GM19043 (cell line): Measurements from ENCODE around the gene SLC22A17.

ENCODE experiments used
- ATAC-seq: cut with Tn5 transposase; IDR thresholded peaks from one replicate; pipeline ENCODE4 v1.9.1; 2021; ENCODE audit warnings: low read depth; ENCODE audit not compliant: unreplicated experiment

Gene SLC22A17

DNA sequence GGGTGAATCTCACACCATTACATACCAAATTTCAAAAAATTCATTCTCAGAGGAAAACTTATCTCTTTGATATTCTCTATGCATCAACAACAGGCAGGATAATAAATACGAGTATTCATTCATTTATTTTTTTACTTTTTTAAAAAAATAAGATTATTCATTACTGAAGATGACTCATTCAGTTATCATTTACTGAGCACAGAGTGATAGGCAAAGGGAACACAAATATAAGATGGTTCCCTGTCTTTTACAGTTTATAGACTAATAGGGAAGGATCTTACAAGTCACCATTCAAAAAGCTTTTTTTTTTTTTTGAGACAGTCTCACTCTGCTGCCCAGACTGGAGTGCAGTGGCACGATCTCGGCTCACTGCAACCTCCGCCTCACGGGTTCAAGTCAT lies 36.4 kb downstream of the SLC22A17 start:
- no peak for ATAC-seq

DNA sequence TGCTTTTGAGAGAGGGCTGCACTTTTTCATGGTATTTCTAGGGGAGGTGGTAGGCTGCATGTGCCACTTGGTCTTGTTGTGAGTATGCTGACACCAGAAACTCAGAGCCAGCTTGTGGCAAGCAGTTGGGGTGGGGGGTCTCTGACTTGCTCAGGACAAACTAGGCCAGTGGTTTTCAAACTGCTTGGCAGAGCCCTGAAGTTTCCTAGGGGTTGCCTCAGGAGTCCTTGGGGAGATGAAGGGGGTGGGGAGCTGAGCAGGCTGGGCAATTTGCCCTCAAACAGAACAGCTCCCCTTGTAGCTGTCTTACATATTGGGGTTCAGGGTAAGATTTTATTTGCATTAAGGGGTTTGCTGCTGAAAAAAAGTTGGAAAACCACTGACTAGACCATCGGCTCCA lies 42.1 kb downstream of the SLC22A17 start:
- ATAC-seq, result no peak

DNA sequence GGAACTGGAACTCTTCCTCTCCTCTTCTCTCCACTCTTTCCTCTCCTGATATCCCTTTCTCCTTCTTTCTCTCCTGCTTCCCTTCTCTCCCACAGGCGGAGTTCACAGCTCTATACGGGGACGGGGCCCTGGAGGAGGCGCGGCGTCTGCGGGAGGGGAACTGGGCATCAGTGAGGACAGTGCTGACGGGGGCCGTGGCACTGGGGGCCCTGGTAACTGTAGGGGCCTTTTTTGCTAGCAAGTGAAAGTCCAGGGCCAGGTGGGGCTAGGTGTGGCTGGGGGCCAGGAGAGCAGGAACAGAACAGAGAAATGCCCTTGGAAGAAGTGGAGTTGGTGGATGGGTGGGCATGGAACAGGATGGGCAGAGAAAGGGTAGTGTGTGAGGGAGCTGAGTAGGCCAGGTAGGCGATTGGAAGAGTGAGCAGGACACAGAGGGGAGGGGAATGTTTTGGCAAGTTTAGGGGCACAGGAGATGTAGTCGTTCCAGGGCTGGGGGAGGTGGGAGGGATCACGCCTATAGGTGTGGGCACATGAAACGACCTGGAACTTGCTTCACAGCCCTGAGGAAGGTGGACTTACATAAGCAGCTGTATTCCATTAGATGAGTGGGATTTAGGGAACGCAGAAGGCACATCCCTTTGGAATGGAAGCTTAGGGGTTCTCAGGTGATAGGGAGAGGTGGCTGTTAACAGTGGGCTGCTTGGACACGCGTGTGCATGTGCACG lies 43.8 kb downstream of the SLC22A17 start:
- ATAC-seq, result no peak

DNA sequence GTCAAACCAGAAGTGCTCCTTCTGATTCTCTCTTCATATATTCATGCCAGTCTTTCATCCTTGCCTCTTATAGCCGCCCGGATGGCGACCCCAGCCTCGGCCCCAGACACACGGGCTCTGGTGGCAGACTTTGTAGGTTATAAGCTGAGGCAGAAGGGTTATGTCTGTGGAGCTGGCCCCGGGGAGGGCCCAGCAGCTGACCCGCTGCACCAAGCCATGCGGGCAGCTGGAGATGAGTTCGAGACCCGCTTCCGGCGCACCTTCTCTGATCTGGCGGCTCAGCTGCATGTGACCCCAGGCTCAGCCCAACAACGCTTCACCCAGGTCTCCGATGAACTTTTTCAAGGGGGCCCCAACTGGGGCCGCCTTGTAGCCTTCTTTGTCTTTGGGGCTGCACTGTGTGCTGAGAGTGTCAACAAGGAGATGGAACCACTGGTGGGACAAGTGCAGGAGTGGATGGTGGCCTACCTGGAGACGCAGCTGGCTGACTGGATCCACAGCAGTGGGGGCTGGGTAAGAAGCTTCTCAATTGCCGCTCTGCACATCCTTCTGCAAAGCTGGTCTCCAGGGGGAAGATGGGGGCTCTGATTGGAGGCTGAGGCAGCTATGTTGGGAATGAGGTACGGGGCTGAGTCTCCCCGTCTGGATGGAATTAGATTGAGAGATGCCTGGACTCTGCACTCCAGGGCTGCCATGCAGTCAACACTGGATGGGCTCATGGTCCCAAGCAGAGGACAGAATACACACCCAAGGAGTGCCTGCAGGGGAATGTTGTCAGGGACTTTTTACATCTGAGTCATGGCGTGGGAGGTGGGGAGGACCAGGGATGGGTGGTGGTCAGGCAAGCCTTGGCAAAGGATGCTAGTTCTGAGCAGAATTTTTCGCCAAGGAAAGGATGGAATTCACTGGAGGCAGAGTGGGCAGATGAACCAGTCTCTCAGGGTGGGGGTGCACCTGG lies 44.7 kb downstream of the SLC22A17 start:
- ATAC-seq, result no peak

DNA sequence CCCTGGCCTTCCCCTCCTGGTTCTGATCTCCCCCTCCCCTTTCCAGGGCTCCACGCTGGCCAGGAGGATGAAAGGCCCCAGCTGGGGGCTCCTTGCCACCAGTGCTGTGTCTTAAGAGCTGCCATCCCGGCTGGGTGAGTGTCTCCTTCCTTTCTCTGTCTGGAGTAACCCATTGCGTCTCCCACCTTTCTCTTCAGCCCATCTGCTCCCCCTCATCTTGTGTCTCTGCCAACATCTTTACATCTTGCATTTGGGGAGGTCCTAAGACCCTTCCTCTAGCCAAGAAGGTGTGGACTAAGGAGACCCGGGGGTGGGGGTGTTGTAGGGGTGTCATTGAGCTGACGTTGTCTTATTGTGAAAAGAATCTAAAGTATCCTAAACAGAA lies 45.5 kb downstream of the SLC22A17 start:
- no peak for ATAC-seq

DNA sequence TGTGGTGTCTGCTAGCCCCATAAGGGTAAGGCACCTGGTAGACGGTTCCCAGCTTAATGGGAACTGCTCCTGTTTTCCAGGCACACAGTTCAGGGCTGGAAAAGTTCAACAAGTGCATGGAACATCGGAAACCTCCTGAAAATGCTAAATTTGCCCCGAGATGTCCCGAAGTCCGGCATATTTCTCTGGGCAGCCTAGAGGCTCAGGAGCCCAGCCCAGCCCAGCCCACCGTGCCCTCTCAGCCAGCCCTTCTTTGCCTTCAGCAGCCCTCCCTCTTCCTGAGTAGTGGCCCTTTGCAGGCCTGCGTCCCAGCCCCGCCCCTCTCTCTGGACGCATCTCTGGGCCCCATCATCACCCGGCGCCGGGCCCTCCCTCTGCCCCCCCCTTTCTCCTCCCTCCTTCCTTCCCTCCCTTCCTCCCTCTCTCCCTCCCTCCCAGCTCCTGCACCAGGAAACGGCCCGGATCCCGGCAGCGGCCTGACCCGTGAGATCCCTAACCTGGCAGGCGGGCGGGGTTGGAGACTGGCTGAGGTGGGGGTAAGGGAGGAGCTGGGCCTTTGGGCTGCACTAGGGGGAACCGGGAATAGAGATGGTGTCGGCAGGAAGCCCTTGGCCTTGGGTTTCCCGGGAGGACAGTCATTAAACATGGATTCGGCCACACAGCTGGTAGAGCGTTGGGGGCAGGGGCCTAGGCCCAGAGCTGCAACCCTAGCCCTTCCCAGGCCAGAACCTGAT lies 46.1 kb downstream of the SLC22A17 start, which contains the start of gene BCL2L2:
BCL2L2 (plus strand) TSS at position 422 of the 734 bp plus-strand sequence. CDS start 935 bp downstream, outside the sequence.
- ATAC-seq, result peak; percentile 24

DNA sequence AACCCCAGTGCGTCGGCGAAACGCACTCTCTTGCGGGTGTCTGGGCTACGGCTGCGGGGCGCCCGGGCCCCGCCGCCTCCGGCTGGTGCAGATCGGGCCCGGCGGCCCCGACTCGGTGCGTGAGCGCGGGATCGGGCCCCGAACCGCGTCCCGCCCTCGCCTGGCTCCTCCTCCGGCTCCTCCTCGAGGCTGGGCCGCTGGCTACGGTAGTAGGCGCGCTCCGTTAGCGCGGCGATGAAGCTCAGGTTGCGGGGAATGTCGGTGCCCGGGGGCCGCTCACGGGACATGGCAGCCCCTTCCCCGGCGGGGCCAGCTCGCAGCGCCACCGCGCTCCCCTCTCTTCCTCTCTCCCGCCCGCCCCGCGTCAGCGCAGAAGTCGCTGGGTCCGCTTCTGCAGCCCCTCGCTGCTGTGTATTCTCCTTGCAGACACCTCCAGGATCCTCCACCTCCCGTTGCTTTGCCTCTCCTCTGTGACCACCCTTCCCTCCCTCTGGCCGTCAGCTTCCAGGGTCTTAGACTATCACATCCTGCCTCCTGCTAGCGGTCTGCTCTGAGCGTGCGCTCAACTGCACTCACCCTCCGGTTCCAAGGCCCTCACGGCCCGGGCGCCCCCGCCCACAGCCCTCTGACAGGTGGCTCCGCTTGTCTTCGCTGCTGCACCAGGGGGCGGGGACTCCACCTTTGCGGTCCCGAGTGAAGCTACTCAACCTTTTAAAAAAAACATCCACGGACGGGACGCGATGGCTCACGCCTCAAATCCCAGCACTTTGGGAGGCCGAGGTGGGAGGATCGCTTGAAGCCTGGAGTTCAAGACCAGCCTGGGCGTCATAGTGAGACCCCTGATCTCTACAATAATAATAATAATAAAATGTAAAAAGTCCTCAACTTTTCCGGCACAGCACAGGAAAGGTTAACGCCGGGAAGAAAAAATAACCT lies 50.1 kb downstream of the SLC22A17 start, which contains the start of gene PPP1R3E:
PPP1R3E (minus strand) TSS at position 570 of the 936 bp plus-strand sequence; CDS start at position 287, 283 bp downstream.
- peak; percentile 20 for ATAC-seq

DNA sequence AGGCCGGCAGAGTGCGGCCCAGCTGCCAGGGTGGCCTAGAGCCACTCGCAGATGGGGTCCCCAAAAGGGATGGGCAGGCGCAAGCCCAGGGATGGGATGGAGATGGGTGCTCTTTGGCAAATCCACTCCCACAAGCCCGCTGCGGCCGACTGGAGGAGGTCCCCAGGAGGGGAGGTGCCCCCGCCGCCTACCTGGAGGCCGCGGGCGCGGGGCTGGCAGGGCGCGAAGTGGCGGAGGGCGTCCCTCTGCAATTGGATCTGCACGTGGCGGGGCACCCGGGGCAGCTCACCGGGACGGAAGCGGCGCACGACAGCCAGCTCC lies 50.8 kb downstream of the SLC22A17 start:
- ATAC-seq, result peak; percentile 5

DNA sequence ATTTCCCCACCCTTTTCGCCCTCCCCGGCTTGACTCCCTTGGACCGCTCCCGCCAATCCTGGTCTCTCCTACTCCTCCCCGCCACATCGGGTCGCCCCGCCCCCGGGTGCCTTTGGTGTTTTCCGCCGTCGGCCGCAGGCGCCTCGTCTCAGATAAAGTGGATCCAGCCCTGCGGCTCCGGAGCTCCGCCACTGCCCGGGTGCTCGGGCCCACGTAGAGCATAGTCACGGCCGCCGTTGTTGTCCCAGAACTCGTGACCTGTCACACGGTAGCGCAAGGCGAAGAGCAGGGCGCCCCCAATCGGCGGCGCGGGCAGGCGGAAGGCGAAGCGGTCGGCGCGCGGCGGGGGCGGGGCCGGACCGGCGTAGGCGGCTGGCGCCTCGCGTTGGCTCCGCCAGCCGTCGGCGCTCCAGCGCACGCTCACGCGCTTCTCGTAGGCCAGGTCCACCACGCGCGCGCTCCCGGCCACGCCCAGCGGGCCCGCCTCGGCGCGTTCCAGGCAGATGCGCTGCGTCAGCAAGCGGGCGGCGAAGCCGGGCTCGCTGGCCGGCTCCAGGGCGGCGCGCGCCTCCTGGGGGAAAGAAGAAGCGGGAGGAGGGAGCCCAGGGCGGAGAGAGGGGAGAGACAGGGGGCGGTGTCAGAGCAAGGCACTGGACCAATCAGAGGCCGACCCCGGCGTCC lies 51.3 kb downstream of the SLC22A17 start:
- ATAC-seq, result peak; percentile 74

DNA sequence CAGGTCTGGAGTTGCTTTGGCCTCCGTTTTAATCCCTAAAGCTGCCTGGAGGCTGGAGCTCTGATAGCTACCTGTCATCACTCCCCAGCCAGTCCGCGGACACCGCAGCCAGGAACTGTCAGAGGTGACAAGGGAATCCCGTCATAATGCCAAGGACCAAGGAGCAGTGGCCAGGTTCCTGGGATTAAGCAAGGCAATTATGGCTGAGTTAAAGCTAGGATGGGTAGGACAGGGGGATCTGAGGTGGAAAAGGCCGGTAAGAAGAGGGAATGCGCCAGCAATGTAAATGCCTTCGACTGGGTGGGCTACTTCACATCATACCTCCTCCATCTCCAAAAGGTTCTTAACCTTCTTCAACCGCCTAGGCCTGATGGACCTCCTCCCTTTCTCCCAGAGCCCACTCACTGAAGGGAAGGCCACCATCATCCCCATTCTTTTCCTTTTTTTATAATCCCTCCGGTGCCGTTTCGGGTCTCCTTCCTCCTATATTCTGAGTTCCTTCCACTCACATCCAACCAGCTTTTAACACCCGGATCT lies 51.9 kb downstream of the SLC22A17 start:
- no peak for ATAC-seq

DNA sequence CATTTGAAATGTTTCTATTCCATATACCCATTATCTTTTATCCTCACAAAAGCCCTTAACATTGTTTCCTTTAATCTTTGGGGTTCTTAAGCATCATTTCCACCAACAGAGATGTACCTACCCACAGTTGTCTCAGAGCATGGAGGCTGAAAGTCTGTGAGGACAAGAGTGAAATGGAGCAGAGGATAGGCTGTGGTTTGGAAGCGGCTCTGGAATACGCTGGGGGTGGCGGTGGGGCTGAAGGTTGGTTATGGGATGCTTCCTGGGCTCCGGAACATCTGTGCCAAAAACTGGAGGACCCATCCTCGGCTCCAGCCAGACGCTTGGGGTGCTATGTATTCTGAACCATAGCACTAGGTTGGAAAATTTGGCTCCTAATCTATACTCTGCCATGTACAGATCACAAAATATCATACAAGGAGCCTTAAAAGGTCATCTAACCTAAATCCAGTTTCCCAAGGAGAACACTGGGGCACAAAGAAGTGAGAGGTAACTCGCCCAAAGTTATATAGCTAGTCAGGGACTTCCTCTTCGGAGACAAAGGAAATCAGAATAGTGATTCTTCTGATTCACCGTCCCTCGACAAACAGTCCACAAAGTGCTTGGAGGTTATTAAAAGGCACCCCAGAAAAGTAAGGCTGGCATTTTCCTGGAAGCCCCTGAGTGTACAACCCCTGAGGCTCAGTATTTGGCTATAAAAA lies 52.6 kb downstream of the SLC22A17 start:
- no peak for ATAC-seq

DNA sequence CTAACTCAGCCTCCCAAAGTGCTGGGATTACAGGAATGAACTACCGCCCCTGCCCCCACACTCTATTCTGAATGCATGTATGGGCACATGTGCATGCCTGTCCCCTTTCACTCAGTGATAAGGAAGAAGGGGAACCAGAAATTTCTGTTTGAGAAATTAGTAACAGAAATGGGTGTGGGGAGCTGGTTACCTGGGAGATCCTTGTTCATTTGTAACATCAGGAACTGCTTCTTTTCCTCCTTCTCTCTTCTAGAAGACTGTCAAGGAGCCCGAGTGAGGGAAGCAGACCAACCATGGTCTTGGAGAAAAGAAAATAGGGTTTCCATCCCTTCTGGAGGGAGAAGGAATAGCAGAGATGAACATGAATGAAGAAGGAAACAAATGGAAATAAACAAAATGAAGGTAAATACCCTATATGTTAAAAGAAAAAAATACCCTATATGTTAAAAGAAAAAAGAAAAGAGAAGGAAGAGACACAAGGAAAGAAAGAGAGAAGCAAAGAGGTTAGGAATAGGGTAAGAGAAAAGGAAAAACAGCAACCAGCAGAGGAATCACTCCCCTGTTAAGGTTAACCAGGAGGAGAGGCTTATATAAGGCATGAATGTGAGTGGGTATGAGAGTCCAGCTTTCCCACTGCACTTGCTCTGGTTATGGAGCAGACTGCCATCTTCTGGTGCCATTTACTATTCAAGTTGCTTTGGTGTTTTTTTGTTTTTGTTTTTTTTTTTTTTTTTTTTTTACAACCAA lies 53.3 kb downstream of the SLC22A17 start:
- no peak for ATAC-seq

DNA sequence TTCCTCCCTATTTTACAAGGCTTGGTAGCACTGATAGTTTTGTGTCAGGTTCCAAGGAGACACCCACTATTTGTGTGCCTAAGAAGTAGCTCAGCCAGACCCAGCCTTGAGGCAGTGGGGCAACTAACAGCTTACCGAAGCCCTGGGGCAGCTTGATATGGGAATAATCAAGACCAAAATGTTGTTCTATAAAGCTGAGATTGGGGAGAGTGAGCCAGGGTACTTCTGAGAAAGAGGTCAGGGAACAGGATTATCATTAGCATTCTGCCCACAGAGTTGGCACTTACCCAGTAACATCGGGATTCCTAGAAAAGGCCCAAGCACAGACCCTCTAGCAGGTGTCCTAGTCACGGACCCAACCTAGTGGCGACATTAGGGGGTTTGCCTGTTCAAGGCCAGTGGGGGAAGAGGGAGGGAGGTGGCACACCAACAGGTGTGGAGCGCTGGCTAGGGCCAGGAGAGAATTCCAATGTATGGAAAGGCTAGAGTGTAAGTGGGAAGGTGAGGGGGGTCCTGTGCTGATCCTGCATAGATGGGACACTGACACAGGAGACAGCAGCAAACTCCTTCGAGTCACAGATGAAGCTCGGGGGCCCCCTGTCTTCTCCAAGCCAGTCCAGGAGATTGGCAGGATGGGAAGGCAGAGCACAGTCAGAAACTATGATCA lies 54.9 kb downstream of the SLC22A17 start:
- ATAC-seq, result no peak

DNA sequence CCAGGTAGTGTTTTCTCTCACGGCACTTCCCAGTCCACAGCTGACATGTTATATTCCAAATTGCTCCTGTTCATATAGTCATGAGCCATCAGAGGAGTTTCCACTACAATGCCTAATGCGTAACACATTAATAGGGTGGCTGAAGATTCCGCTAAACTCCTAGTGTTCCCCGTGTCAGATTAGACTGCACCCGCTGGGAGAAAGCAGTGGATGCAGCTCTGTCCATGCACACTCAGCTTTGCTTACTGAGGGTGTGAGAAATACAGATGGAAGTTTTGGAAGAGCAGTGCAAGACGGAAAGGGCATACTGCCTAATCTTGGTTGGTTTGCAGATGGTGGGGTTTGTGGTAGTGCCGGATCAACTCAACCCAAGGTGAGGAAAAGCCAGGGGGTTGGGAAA lies 55.6 kb downstream of the SLC22A17 start:
- no peak for ATAC-seq
